GM18519 (cell line): ENCODE data around the gene RHEB.

Experiments
- ATAC-seq: cut with Tn5 transposase; IDR thresholded peaks from one replicate; pipeline ENCODE4 v1.9.1; 2021; ENCODE audit warnings: mild to moderate bottlenecking, moderate library complexity; ENCODE audit not compliant: unreplicated experiment, low FRiP score

The RHEB gene

GRCh38 chr7:151423936-151424335 is 95.8 kb downstream of the RHEB start:
- ATAC-seq, result no peak

GRCh38 chr7:151423226-151423625 is 96.5 kb downstream of the RHEB start:
- ATAC-seq, result no peak

GRCh38 chr7:151422212-151422611 is 97.5 kb downstream of the RHEB start:
- ATAC-seq, result no peak

GRCh38 chr7:151420144-151420543 is 99.6 kb downstream of the RHEB start:
- no peak for ATAC-seq

- no peak for ATAC-seq
Observed at GRCh38 chr7:151416941-151417315, 102.8 kb downstream of the RHEB start.

- ATAC-seq, result no peak
Observed at GRCh38 chr7:151416112-151416940, 103.4 kb downstream of the RHEB start.
